Adrenal gland (tissue), 12 donors: ENCODE data around the gene PHOSPHO2. TPM values are rescaled to one million over a fixed set of nuclear protein-coding genes. Genes with fewer than 3 reads are reported as not detected.

ENCODE experiments used
- DNase-seq, 7 donors: peaks; one replicate each; pipeline ENCODE4 v3.0.0-alpha.2; 2019 to 2020
- H3K27ac ChIP-seq, 5 donors: fragments of 200-600 bp; sonication (generic) in 4 of 5; 1 replicate in 3 of 5; 2 replicates in 2 of 5; pipeline versions ENCODE4 v1.5.1 to v1.8.0; 2016 to 2020; ENCODE audit warnings: mild to moderate bottlenecking in 1 of 5
- H3K27me3 ChIP-seq: fragments of 200-600 bp; 2 replicates; pipeline ENCODE4 v1.8.0; 2021
- H3K36me3 ChIP-seq, 2 donors: fragments of 200-600 bp; replicated peaks in 1 of 2; 1 replicate in 1 of 2; 2 replicates in 1 of 2; pipeline versions ENCODE4 v1.5.1 to v1.8.0; 2018 to 2022
- H3K4me1 ChIP-seq, 2 donors: fragments of 200-600 bp; replicated peaks in 1 of 2; 1 replicate in 1 of 2; 2 replicates in 1 of 2; pipeline versions ENCODE4 v1.5.1 to v1.8.0; 2018 to 2021
- H3K4me3 ChIP-seq, 4 donors: fragments of 200-600 bp; sonication (generic) in 3 of 4; one replicate each; pipeline ENCODE4 v1.5.1; 2016 to 2018
- H3K9me3 ChIP-seq, 3 donors: fragments of 200-600 bp; sonication (generic) in 1 of 3; replicated peaks in 1 of 3; 1 replicate in 2 of 3; 2 replicates in 1 of 3; pipeline versions ENCODE4 v1.5.1 to v1.8.0; 2016 to 2021
- CTCF ChIP-seq, 6 experiments: fragments of 450-650 bp in 4 of 6; fragments of 200-600 bp in 2 of 6; sonication (generic) in 1 of 6; IDR thresholded peaks; 1 replicate in 5 of 6; 2 replicates in 1 of 6; pipeline versions ENCODE4 v1.5.1 to v1.8.0; 2016 to 2021; ENCODE audit warnings: antibody characterized with exemption in 6 of 6, mild to moderate bottlenecking in 2 of 6, moderate library complexity in 1 of 6
- POLR2A ChIP-seq, 2 donors: fragments of 450-650 bp; IDR thresholded peaks; one replicate each; pipeline ENCODE4 v1.6.1; 2017; ENCODE audit warnings: antibody characterized with exemption in 2 of 2, mild to moderate bottlenecking in 2 of 2, moderate library complexity in 1 of 2
- WGBS, 4 donors: extraction: QIAGEN DNeasy Blood & Tissue Kit in 2 of 4; methylation state at CpG; one replicate each; pipeline versions ENCODE4 v1.1.5 to v1.1.7; 2013 to 2017; 5-methylcytosine and 5-hydroxymethylcytosine counted together
- intact Hi-C, 2 donors: fragments of 100-400 bp; cut with DNase I; formaldehyde crosslinking; loops; one replicate each; pipeline versions ENCODE4 v1.14.1 to v1.15.0; 2022 to 2023
- polyA plus RNA-seq, 3 donors: library from polyadenylated mRNA; stranded (reverse); fragments of 200-250 nt in 2 of 3; fragments of 350-450 nt in 1 of 3; fragmentation: Illumina TruSeq in 1 of 3; extraction: RNeasy Lipid Tissue Mini Kit (QIAGEN cat#74804) in 1 of 3; gene quantifications; one replicate each; pipeline ENCODE4 v1.2.3, GENCODE V29; 2013 to 2014
- total RNA-seq, 9 donors: library from RNA; depleted of rRNA in 4 of 9; stranded (reverse); fragments of >200 nt in 4 of 9; fragments of 120-200 nt in 1 of 9; fragmentation: NEBNext Ultra II Directional in 1 of 9; extraction: Animal tissue kit (Norgen Biotek cat#: 25700) in 1 of 9; gene quantifications; one replicate each; pipeline versions ENCODE4 v1.1.0 to v1.2.4, GENCODE V29; 2013 to 2023
- donor health status: healthy with polysubstance abuse.
- donor health status: Bipolar disorder and iron deficiency.
- donor health status: DM: yes; HTN: yes; CAD: no.
- donor health status: DM: no; HTN: no; CAD: no.
- donor health status: DM: no; HTN: no; CAD: no.
- donor health status: DM: yes; HTN: yes; CAD: no.

Gene PHOSPHO2
- total and polyA plus RNA-seq, 12 donors, result 0.69 to 6.6 (median 2.4) TPM

- intact Hi-C loops, result no loop called here
- Histone ChIP-seq H3K27me3 (no peaks in the 10 kb centered on the region), H3K9me3 (no peaks in the 10 kb centered on the region), H3K4me3 (peak overlapping the region in 1 of 4 donors; percentile 55), H3K4me1 (peaks cover 0 to 9% of the 10 kb centered on the region in 2 donors), H3K27ac (no peak overlapping the region), H3K36me3 (no peaks in the 10 kb centered on the region)
- no peak for DNase-seq
- WGBS, 4 donors, result 50 to 54% (median 53%) methylated on average over 13 of the region's 13 CpGs
- TF ChIP-seq CTCF (IDR thresholded peaks at IDR 0.05), result no peak
- TF ChIP-seq POLR2A (IDR thresholded peaks at IDR 0.05), result no peak
Measured at GRCh38 chr2:169732583-169733358, 38.5 kb downstream of the PHOSPHO2 start.

GRCh38 chr2:169734169-169734847 is 40.0 kb downstream of the PHOSPHO2 start:
- intact Hi-C loops, result no loop called here
- no peak overlapping the region for H3K27ac ChIP-seq
- DNase-seq, result peak in 1 of 7 donors; percentile 8

GRCh38 chr2:169735623-169736022 is 41.4 kb downstream of the PHOSPHO2 start:
- Histone ChIP-seq H3K27me3 (no peaks in the 10 kb centered on the region), H3K9me3 (no peaks in the 10 kb centered on the region), H3K4me3 (no peak overlapping the region), H3K27ac (no peak overlapping the region), H3K36me3 (no peaks in the 10 kb centered on the region), H3K4me1 (peaks cover 0 to 9% of the 10 kb centered on the region in 2 donors)
- intact Hi-C loops, result no loop called here
- 83 to 93% (median 87%) methylated on average over 4 of the region's 4 CpGs for whole genome bisulfite sequencing, 4 donors
- no peak for DNase-seq
- TF ChIP-seq POLR2A (IDR thresholded peaks at IDR 0.05) (no peak), CTCF (IDR thresholded peaks at IDR 0.05) (no peak)

More at GRCh38 chr2:169734169-169734847, 40.0 kb downstream of the PHOSPHO2 start:
- H3K4me1 ChIP-seq, result peaks cover 0 to 9% of the 10 kb centered on the region in 2 donors
- H3K9me3 ChIP-seq, result no peaks in the 10 kb centered on the region
- no peaks in the 10 kb centered on the region for H3K36me3 ChIP-seq
- TF ChIP-seq POLR2A (IDR thresholded peaks at IDR 0.05), result no peak
- no peak for TF ChIP-seq CTCF (IDR thresholded peaks at IDR 0.05)
- no peaks in the 10 kb centered on the region for H3K27me3 ChIP-seq
- 2 to 7% (median 4%) methylated on average over 15 to 69 of the region's 69 CpGs for WGBS, 4 donors
- H3K4me3 ChIP-seq, result peak overlapping the region in 1 of 4 donors; percentile 55

- H3K4me1 ChIP-seq, result peaks cover 0 to 9% of the 10 kb centered on the region in 2 donors
- no peaks in the 10 kb centered on the region for H3K9me3 ChIP-seq
- TF ChIP-seq CTCF (IDR thresholded peaks at IDR 0.05) (no peak), POLR2A (IDR thresholded peaks at IDR 0.05) (no peak)
- no peaks in the 10 kb centered on the region for H3K27me3 ChIP-seq
- WGBS, 4 donors, result 67 to 83% (median 76%) methylated on average over 5 of the region's 5 CpGs
- H3K4me3 ChIP-seq, result no peak overlapping the region
- no peaks in the 10 kb centered on the region for H3K36me3 ChIP-seq
- intact Hi-C loops, result no loop called here
- no peak for DNase-seq
- peak overlapping the region in 1 of 5 donors; percentile 35 for H3K27ac ChIP-seq
Measured at GRCh38 chr2:169736902-169737301, 42.6 kb downstream of the PHOSPHO2 start.
